ENCODE measurements around the gene FXYD5. TPM values are rescaled to one million over a fixed set of nuclear protein-coding genes. Genes with fewer than 3 reads are reported as not detected.

The FXYD5 gene
- total and polyA plus RNA-seq, 7 donors: 18.5 to 102 (median 27.0) TPM

DNA sequence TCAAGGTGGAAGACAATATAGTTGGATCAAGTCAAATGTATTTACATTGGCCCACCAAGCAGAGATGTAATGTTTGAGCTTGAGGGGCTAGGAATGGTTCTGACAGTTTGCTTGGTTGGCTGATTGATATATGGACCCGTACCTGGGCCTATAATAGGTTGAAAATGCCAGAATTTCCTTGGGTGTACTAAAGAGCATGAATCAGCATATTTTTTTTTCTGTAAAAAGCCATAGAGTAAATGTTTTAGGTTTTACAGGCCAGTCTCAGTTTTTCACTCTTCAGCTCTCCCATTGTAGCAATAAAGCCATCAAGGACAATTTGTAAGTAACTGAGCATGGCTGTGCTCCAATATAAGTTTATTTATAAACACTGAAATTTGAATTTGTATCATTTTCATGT is 26.9 kb downstream of the FXYD5 start:
- no peaks in the 10 kb centered on the region for H3K36me3 ChIP-seq
- no peak overlapping the region for H3K4me3 ChIP-seq
- H3K27ac ChIP-seq: no peak overlapping the region
- peaks cover 0 to 5% (median 0%) of the 10 kb centered on the region in 4 donors for H3K9me3 ChIP-seq
- DNase-seq: no peak
- WGBS, 2 donors: 93 to 94% methylated on average over 1 of the region's 1 CpG
- intact Hi-C loops (cut with DNase I): no loop called here
- H3K27me3 ChIP-seq: no peaks in the 10 kb centered on the region
- no peaks in the 10 kb centered on the region for H3K4me1 ChIP-seq
- TF ChIP-seq, protein P1, sequence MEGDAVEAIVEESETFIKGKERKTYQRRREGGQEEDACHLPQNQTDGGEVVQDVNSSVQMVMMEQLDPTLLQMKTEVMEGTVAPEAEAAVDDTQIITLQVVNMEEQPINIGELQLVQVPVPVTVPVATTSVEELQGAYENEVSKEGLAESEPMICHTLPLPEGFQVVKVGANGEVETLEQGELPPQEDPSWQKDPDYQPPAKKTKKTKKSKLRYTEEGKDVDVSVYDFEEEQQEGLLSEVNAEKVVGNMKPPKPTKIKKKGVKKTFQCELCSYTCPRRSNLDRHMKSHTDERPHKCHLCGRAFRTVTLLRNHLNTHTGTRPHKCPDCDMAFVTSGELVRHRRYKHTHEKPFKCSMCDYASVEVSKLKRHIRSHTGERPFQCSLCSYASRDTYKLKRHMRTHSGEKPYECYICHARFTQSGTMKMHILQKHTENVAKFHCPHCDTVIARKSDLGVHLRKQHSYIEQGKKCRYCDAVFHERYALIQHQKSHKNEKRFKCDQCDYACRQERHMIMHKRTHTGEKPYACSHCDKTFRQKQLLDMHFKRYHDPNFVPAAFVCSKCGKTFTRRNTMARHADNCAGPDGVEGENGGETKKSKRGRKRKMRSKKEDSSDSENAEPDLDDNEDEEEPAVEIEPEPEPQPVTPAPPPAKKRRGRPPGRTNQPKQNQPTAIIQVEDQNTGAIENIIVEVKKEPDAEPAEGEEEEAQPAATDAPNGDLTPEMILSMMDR (IDR thresholded peaks at IDR 0.05): no peak
- TF ChIP-seq POLR2AphosphoS5 (IDR thresholded peaks at IDR 0.05) (no peak), POLR2A (IDR thresholded peaks at IDR 0.05) (no peak), EP300 (IDR thresholded peaks at IDR 0.05) (no peak)

GRCh38 chr19:35184267-35184666 is 29.7 kb downstream of the FXYD5 start:
- no peaks in the 10 kb centered on the region for H3K36me3 ChIP-seq
- H3K27ac ChIP-seq: no peak overlapping the region
- no peaks in the 10 kb centered on the region for H3K27me3 ChIP-seq
- no peak overlapping the region for H3K4me3 ChIP-seq
- DNase-seq: no peak
- 85 to 91% methylated on average over 1 of the region's 1 CpG for WGBS, 2 donors
- TF ChIP-seq POLR2AphosphoS5 (IDR thresholded peaks at IDR 0.05) (no peak), POLR2A (IDR thresholded peaks at IDR 0.05) (no peak), EP300 (IDR thresholded peaks at IDR 0.05) (no peak)
- TF ChIP-seq, protein P1 (IDR thresholded peaks at IDR 0.05): no peak
- peaks cover 0 to 5% (median 0%) of the 10 kb centered on the region in 4 donors for H3K9me3 ChIP-seq
- intact Hi-C loops (cut with DNase I): no loop called here
- H3K4me1 ChIP-seq: no peaks in the 10 kb centered on the region

GRCh38 chr19:35184884-35185283 is 30.3 kb downstream of the FXYD5 start:
- TF ChIP-seq EP300 (IDR thresholded peaks at IDR 0.05) (no peak), POLR2AphosphoS5 (IDR thresholded peaks at IDR 0.05) (no peak), POLR2A (IDR thresholded peaks at IDR 0.05) (no peak)
- TF ChIP-seq, protein P1 (IDR thresholded peaks at IDR 0.05): no peak
- H3K4me3 ChIP-seq: no peak overlapping the region
- peaks cover 0 to 5% (median 0%) of the 10 kb centered on the region in 4 donors for H3K9me3 ChIP-seq
- no peak overlapping the region for H3K27ac ChIP-seq
- intact Hi-C loops (cut with DNase I): no loop called here
- H3K4me1 ChIP-seq: no peaks in the 10 kb centered on the region
- H3K36me3 ChIP-seq: no peaks in the 10 kb centered on the region
- no peaks in the 10 kb centered on the region for H3K27me3 ChIP-seq
- no peak for DNase-seq
- 82 to 92% methylated on average over 2 of the region's 2 CpGs for WGBS, 2 donors

GRCh38 chr19:35194012-35194984 is 39.8 kb downstream of the FXYD5 start:
- Histone ChIP-seq H3K27me3 (peaks cover 3 to 14% (median 4%) of the 10 kb centered on the region in 3 donors), H3K9me3 (no peaks in the 10 kb centered on the region), H3K36me3 (no peaks in the 10 kb centered on the region), H3K4me1 (no peaks in the 10 kb centered on the region), H3K27ac (no peak overlapping the region), H3K4me3 (no peak overlapping the region)
- WGBS, 2 donors: 78 to 85% methylated on average over 9 of the region's 9 CpGs
- intact Hi-C loops (cut with DNase I): no loop called here
- TF ChIP-seq POLR2AphosphoS5 (IDR thresholded peaks at IDR 0.05) (no peak), POLR2A (IDR thresholded peaks at IDR 0.05) (no peak), EP300 (IDR thresholded peaks at IDR 0.05) (no peak)
- TF ChIP-seq, protein P1 (IDR thresholded peaks at IDR 0.05): no peak
- no peak for DNase-seq
